GM19452 (cell line): ENCODE data around the gene UNC79.
A peak's percentile ranks its signal among the peaks of the same experiment; 100 is the strongest.

Experiments
- ATAC-seq: cut with Tn5 transposase; IDR thresholded peaks from one replicate; pipeline ENCODE4 v1.9.1; 2021; ENCODE audit not compliant: unreplicated experiment

Gene UNC79

GRCh38 chr14:93544212-93544611 lies 113.5 kb downstream of the UNC79 start:
- ATAC-seq: no peak

- no peak for ATAC-seq
These were observed 115.9 kb downstream of the UNC79 start for GRCh38 chr14:93546642-93547041.

- peak; percentile 87 for ATAC-seq
These were observed 117.5 kb downstream of the UNC79 start for GRCh38 chr14:93548102-93548843.

GRCh38 chr14:93549595-93549994 lies 118.9 kb downstream of the UNC79 start:
- ATAC-seq: no peak

- ATAC-seq: no peak
These were observed 134.2 kb downstream of the UNC79 start for GRCh38 chr14:93564918-93565317.

GRCh38 chr14:93566065-93566693 lies 135.4 kb downstream of the UNC79 start:
- ATAC-seq: no peak

- no peak for ATAC-seq
These were observed 140.5 kb downstream of the UNC79 start for GRCh38 chr14:93571275-93571674.

GRCh38 chr14:93579178-93579577 lies 148.4 kb downstream of the UNC79 start:
- no peak for ATAC-seq

- no peak for ATAC-seq
These were observed 151.8 kb downstream of the UNC79 start for GRCh38 chr14:93582516-93582915.

GRCh38 chr14:93587330-93587729 lies 156.6 kb downstream of the UNC79 start:
- ATAC-seq: no peak

- no peak for ATAC-seq
These were observed 160.8 kb downstream of the UNC79 start for GRCh38 chr14:93591506-93591905.

GRCh38 chr14:93592786-93593185 lies 162.0 kb downstream of the UNC79 start:
- ATAC-seq: no peak

- no peak for ATAC-seq
These were observed 175.4 kb downstream of the UNC79 start for GRCh38 chr14:93606091-93606490.

- no peak for ATAC-seq
These were observed 188.5 kb downstream of the UNC79 start for GRCh38 chr14:93619176-93619793.

GRCh38 chr14:93628048-93628447 lies 197.3 kb downstream of the UNC79 start:
- ATAC-seq: no peak

GRCh38 chr14:93629643-93630042 lies 198.9 kb downstream of the UNC79 start:
- no peak for ATAC-seq

- no peak for ATAC-seq
These were observed 208.1 kb downstream of the UNC79 start for GRCh38 chr14:93638790-93639189.

- no peak for ATAC-seq
These were observed 212.4 kb downstream of the UNC79 start for GRCh38 chr14:93643127-93643526.

- no peak for ATAC-seq
These were observed 212.9 kb downstream of the UNC79 start for GRCh38 chr14:93643676-93644075.

GRCh38 chr14:93645200-93645599 lies 214.5 kb downstream of the UNC79 start:
- ATAC-seq: no peak

GRCh38 chr14:93648440-93649168 lies 217.9 kb downstream of the UNC79 start:
- no peak for ATAC-seq

- ATAC-seq: no peak
These were observed 223.9 kb downstream of the UNC79 start for GRCh38 chr14:93654599-93654998.
